HepG2 (cell line): Measurements from ENCODE around the gene SMIM38. TPM values are rescaled to one million over a fixed set of nuclear protein-coding genes. Genes with fewer than 3 reads are reported as not detected.

Experiments
- DPF2 ChIP-seq: sonication (generic); formaldehyde crosslinking; IDR thresholded peaks from 2 replicates; pipeline ENCODE4 v1.4.0; 2020; ENCODE audit warnings: mild to moderate bottlenecking, low read depth, missing genetic modification reagents, borderline replicate concordance
- ETV5 ChIP-seq: IDR thresholded peaks from 2 replicates; pipeline ENCODE4 v1.6.1; 2018; ENCODE audit warnings: missing biosample characterization, missing genetic modification reagents, inconsistent platforms, borderline replicate concordance
- FOSL1 ChIP-seq: sonication (generic); formaldehyde crosslinking; IDR thresholded peaks from 2 replicates; pipeline ENCODE4 v1.9.0; 2021; ENCODE audit warnings: missing genetic modification reagents, borderline replicate concordance
- HMG20A ChIP-seq: IDR thresholded peaks from 2 replicates; pipeline ENCODE4 v1.6.1; 2016; ENCODE audit warnings: borderline replicate concordance
- KAT8 ChIP-seq: IDR thresholded peaks from 2 replicates; pipeline ENCODE4 v1.6.1; 2016; ENCODE audit warnings: missing genetic modification reagents, missing compliant biosample characterization
- KDM6A ChIP-seq: IDR thresholded peaks from 2 replicates; pipeline ENCODE4 v1.6.1; 2016; ENCODE audit warnings: low read depth
- KLF11 ChIP-seq: IDR thresholded peaks from 2 replicates; pipeline ENCODE4 v1.6.1; 2016; ENCODE audit warnings: missing compliant biosample characterization
- NR2F1 ChIP-seq, 2 experiments: fragments of 450-650 bp in 1 of 2; formaldehyde crosslinking in 1 of 2; IDR thresholded peaks; 2 replicates each; pipeline versions ENCODE4 v1.5.0 to v1.6.1; 2016 to 2020; ENCODE audit warnings: mild to moderate bottlenecking in 1 of 2, missing compliant biosample characterization in 1 of 2, missing genetic modification reagents in 1 of 2, moderate library complexity in 1 of 2
- SMAD3 ChIP-seq: sonication (generic); formaldehyde crosslinking; IDR thresholded peaks from 2 replicates; pipeline ENCODE4 v1.4.0; 2020; ENCODE audit warnings: missing genetic modification reagents
- U2AF2 ChIP-seq: fragments of 200-400 bp; formaldehyde crosslinking; IDR thresholded peaks from 2 replicates; pipeline ENCODE4 v1.6.1; 2017; ENCODE audit warnings: low read depth, mild to moderate bottlenecking, low read length
- XRCC5 ChIP-seq: fragments of 200-400 bp; formaldehyde crosslinking; optimal IDR thresholded peaks from 2 replicates; pipeline ENCODE3; 2017; ENCODE audit warnings: mild to moderate bottlenecking, low read length
- ZKSCAN1 ChIP-seq: fragments of 150-350 bp; IDR thresholded peaks from 2 replicates; pipeline ENCODE4 v1.6.1; 2014; ENCODE audit warnings: low read length
- ZNF225 ChIP-seq: sonication (generic); formaldehyde crosslinking; IDR thresholded peaks from 2 replicates; pipeline ENCODE4 v1.4.0; 2020; ENCODE audit warnings: mild to moderate bottlenecking, missing genetic modification reagents
- ZNF331 ChIP-seq: sonication (generic); formaldehyde crosslinking; IDR thresholded peaks from 2 replicates; pipeline ENCODE4 v1.4.0; 2020; ENCODE audit warnings: missing genetic modification reagents
- ZNF530 ChIP-seq: sonication (generic); formaldehyde crosslinking; IDR thresholded peaks from 2 replicates; pipeline ENCODE4 v1.5.0; 2020; ENCODE audit warnings: low read depth, mild to moderate bottlenecking, missing genetic modification reagents
- ZNF563 ChIP-seq: sonication (generic); formaldehyde crosslinking; IDR thresholded peaks from 2 replicates; pipeline ENCODE4 v1.8.0; 2022; ENCODE audit warnings: mild to moderate bottlenecking, moderate library complexity, missing genetic modification reagents
- ZNF567 ChIP-seq: sonication (generic); formaldehyde crosslinking; IDR thresholded peaks from 2 replicates; pipeline ENCODE4 v1.8.1; 2023; ENCODE audit warnings: mild to moderate bottlenecking, missing genetic modification reagents, borderline replicate concordance
- ZNF691 ChIP-seq: sonication (generic); formaldehyde crosslinking; IDR thresholded peaks from 2 replicates; pipeline ENCODE4 v1.4.0; 2020; ENCODE audit warnings: missing genetic modification reagents, low read depth, mild to moderate bottlenecking, borderline replicate concordance
- ZNF775 ChIP-seq: sonication (generic); formaldehyde crosslinking; IDR thresholded peaks from 2 replicates; pipeline ENCODE4 v1.4.0; 2020; ENCODE audit warnings: missing genetic modification reagents, mild to moderate bottlenecking, moderate library complexity, borderline replicate concordance
- ZSCAN9 ChIP-seq: IDR thresholded peaks from 2 replicates; pipeline ENCODE4 v1.6.1; 2016; ENCODE audit warnings: borderline replicate concordance
- polyA plus RNA-seq, 8 experiments: library from polyadenylated mRNA; depleted of rRNA in 3 of 8; stranded (reverse) in 7 of 8; unstranded in 1 of 8; fragments of >200 nt; fragmentation: Illumina TruSeq in 4 of 8; extraction: Trizol in 4 of 8; gene quantifications; 2 replicates each; pipeline versions ENCODE4 v1.2.1 to v1.2.3, GENCODE V29; 2011 to 2016; ENCODE audit warnings: low read depth in 4 of 8, missing spikeins in 1 of 8, mixed read lengths in 1 of 8; ENCODE audit not compliant: insufficient read depth in 1 of 8
- total RNA-seq, 5 experiments: library from RNA; depleted of rRNA; stranded (reverse); fragments of >200 nt; fragmentation: Illumina TruSeq; extraction: Trizol; gene quantifications; 2 replicates each; pipeline ENCODE4 v1.2.3, GENCODE V29; 2016; ENCODE audit warnings: low read depth in 1 of 5
- TF ChIP-seq, protein P1 (sequence below): sonication (generic); formaldehyde crosslinking; IDR thresholded peaks from 2 replicates; pipeline ENCODE4 v1.4.0; 2020; ENCODE audit warnings: missing genetic modification reagents

SMIM38 gene
- total and polyA plus RNA-seq, 2 of the 13 experiments (the other 11 are each of a cell fraction or from before 2014, with no cell fraction given) = 0.30 to 0.40 TPM

GRCh38 chr11:69122630-69123431 lies 32.9 kb upstream of the SMIM38 start (continued):
- TF ChIP-seq SMAD3 (CRISPR knock-in tag) (peak; percentile 54; the same call in 1 of the 2 replicates), ZNF225 (CRISPR knock-in tag) (no peak), KDM6A (CRISPR knock-in tag) (0 out of 2 replicates have a peak, but pooled peaks have one; percentile 33), ZNF331 (peak; percentile 83), ZKSCAN1 (no peak), KAT8 (CRISPR knock-in tag) (peak; percentile 61; the same call in 1 of the 2 replicates), ETV5 (peak; percentile 48; the same call in 1 of the 2 replicates), XRCC5 (peak; percentile 93), ZNF563 (CRISPR knock-in tag) (no peak), ZNF775 (no peak), DPF2 (CRISPR knock-in tag) (peak; percentile 88), ZNF530 (CRISPR knock-in tag) (no peak), KLF11 (CRISPR knock-in tag) (0 out of 2 replicates have a peak, but pooled peaks have one; percentile 33), HMG20A (CRISPR knock-in tag) (peak; percentile 64), U2AF2 (no peak), ZSCAN9 (CRISPR knock-in tag) (peak; percentile 28; the same call in 1 of the 2 replicates), ZNF691 (CRISPR knock-in tag) (peak; percentile 99), ZNF567 (CRISPR knock-in tag) (no peak), FOSL1 (peak; percentile 99), NR2F1 (CRISPR knock-in tag; IDR thresholded peaks at IDR 0.05) (peak; percentile 19 to 34; a peak in 1 of 4 replicates)
- TF ChIP-seq, protein P1, sequence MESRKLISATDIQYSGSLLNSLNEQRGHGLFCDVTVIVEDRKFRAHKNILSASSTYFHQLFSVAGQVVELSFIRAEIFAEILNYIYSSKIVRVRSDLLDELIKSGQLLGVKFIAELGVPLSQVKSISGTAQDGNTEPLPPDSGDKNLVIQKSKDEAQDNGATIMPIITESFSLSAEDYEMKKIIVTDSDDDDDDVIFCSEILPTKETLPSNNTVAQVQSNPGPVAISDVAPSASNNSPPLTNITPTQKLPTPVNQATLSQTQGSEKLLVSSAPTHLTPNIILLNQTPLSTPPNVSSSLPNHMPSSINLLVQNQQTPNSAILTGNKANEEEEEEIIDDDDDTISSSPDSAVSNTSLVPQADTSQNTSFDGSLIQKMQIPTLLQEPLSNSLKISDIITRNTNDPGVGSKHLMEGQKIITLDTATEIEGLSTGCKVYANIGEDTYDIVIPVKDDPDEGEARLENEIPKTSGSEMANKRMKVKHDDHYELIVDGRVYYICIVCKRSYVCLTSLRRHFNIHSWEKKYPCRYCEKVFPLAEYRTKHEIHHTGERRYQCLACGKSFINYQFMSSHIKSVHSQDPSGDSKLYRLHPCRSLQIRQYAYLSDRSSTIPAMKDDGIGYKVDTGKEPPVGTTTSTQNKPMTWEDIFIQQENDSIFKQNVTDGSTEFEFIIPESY (CRISPR knock-in tag) = peak; percentile 50; the same call in 1 of the 2 replicates
